CD4-positive, alpha-beta T cell treated with Interferon alpha-2 for 1 hour (primary cell): ENCODE results near the gene ZRANB3.
A peak's percentile ranks its signal among the peaks of the same experiment; 100 is the strongest.

Source experiments
- DNase-seq, 2 donors: peaks; one replicate each; pipeline ENCODE4 v3.0.0-alpha.2; 2020 to 2022

Gene ZRANB3

GRCh38 chr2:135238651-135239050 lies 292.4 kb downstream of the ZRANB3 start:
- no peak for DNase-seq

DNA sequence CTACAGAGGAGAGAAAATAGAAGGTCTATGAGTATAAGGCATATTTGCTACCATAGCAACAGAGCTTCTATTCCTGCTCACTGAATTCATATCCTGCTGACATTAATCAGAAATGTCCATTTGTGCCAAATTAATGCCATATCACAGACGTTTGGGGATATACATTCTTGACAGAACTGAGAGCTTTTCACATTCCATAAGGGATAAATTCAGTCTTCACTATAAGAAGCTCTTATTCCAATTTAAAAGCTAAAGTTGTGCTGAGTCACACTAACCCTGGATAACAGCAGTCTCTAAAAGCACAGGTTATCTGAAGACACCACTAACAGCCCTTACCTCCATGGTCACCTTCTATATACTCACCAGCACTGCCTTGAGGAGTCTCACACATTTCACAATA lies 300.9 kb downstream of the ZRANB3 start:
- no peak for DNase-seq

- DNase-seq: no peak
Measured at GRCh38 chr2:135227386-135227785, 303.6 kb downstream of the ZRANB3 start.

GRCh38 chr2:135226961-135227360 lies 304.1 kb downstream of the ZRANB3 start:
- no peak for DNase-seq

DNA sequence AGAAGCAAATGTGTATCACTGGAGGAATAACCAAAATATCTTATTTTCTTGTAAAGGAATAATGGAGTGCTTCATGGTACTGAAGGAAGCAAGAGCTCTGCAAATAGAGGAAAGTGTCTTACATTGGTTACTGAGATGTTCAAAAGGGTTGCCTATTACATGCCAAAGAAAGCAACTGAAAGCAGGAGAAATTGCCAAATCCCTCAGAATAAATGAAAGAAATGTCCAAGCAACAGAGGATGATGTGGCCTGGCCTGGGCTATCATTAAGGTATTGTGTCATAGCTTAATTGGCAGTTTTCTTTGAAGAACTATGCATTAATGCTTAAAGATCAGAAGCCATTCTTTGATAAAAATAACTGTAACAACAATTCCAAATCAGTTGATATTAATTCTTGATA lies 305.2 kb downstream of the ZRANB3 start:
- DNase-seq: no peak

DNA sequence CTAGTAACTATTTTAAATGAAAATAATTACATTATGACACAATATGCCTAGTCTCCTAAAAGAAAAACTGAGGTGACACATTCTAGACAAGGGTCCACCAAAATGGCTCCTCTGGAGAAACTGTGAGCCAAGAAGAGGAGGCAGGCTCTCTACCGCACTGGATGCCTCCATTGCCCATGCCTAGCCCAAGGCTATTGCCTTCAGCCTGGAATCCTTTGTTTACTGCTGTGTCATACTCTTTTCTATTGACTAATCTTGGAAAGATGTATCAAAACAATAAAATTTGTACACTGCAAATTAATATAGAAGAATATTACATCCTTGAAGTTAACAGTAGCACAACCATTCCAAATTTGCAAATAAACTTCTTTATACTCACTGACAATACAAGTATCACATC lies 311.8 kb downstream of the ZRANB3 start:
- no peak for DNase-seq

DNA sequence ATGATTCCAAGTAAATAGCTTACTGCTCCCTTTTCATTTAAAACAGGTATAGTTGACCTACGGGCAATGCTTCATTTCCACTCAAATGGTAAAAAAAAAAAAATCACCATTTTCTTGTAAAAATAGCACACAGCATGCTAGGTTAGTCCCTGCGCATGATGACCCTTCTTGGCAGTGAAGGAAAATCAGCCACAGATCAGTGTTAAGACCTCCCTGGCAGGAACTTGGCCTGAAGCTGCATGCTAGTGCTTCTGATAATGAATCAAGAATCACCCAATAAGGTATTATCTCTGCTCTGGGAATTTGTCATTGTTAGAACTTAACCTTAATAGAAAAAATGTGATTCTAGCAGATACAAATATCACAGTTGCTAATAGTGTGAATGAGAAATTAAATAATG lies 312.6 kb downstream of the ZRANB3 start:
- no peak for DNase-seq

DNA sequence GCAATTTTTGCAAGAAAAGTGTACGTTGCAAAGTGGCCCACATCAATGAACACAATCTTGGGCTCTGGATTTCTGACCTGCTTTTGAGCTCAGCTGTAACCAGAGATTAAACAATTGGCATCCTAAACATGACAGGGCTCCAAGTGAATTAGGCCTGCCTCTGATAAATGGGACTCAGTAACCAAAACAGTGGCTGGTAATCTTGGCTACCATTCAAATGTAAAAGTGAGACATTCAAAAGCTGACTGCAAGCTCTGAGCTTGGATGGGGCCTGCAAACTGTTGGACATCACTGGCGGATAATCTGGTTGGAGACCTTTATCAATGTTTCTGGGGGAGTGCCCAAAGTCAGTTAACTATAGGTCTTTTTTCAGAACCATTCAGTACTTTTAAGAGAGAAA lies 318.3 kb downstream of the ZRANB3 start:
- no peak for DNase-seq

- no peak for DNase-seq
Measured at GRCh38 chr2:135208016-135208415, 323.0 kb downstream of the ZRANB3 start.

GRCh38 chr2:135203944-135204343 lies 327.1 kb downstream of the ZRANB3 start:
- DNase-seq: no peak

DNA sequence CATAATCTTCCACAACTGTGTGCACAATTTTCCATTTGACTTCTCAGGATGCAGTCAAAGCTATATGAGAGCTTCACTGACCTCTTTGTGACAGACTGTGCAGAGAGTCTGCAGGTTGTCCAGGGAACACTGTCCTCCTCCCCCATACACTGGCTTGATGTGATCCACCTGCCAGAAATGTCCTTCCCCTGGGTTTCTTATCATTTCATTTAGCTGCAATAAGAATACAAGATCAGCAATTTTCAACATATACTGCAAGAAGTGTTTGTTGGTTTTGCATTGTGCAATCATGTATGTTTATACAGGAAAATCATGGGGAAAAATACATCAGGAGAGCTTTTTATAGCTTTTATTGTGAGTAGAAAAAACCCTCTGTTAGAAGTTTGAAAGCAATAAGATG lies 328.3 kb downstream of the ZRANB3 start:
- DNase-seq: no peak

GRCh38 chr2:135198481-135198880 lies 332.5 kb downstream of the ZRANB3 start:
- DNase-seq: no peak

- no peak for DNase-seq
Measured at GRCh38 chr2:135190799-135191198, 340.2 kb downstream of the ZRANB3 start.

- no peak for DNase-seq
Measured at GRCh38 chr2:135189148-135189547, 341.9 kb downstream of the ZRANB3 start.

GRCh38 chr2:135187270-135187669 lies 343.7 kb downstream of the ZRANB3 start:
- DNase-seq: no peak

DNA sequence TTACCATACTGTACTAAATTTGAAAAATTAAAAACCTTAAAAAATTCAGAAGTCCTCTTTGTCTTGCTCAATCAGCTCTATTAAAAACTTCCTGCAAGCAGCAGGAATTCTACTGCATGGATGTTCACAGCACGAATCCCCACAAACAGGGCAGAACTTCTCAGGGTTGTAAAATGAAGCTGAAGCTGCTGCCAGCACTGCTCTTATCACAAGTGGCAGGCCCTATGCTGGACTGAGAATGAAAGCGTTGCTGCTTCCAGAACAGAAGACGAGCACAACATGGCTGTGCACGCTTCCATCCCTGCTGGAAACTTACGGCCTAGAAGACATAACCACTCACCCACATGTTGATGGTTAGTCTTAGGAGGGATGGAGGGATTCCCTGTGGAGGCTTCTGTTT lies 345.0 kb downstream of the ZRANB3 start:
- no peak for DNase-seq

GRCh38 chr2:135183822-135184221 lies 347.2 kb downstream of the ZRANB3 start:
- no peak for DNase-seq

DNA sequence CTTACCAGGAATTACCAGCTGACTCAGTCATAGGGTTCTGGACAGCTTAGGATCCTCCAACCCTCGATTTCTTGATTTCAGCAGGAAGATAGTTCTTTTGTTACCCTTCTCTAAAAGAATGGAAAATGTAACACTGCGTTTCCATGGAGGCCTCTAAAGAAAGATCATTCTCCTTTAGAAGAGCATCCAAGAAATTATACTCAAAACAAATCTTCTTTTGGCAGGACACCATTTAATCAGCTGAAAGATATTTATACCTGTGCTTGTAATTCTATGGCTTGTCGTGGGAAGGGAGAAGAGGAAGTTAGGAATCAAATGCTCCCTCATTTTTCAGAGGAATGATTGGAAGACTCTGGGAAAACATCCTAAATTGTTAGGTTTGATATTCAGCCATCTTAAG lies 348.4 kb downstream of the ZRANB3 start:
- DNase-seq: no peak

- DNase-seq: no peak
Measured at GRCh38 chr2:135182190-135182589, 348.8 kb downstream of the ZRANB3 start.

DNA sequence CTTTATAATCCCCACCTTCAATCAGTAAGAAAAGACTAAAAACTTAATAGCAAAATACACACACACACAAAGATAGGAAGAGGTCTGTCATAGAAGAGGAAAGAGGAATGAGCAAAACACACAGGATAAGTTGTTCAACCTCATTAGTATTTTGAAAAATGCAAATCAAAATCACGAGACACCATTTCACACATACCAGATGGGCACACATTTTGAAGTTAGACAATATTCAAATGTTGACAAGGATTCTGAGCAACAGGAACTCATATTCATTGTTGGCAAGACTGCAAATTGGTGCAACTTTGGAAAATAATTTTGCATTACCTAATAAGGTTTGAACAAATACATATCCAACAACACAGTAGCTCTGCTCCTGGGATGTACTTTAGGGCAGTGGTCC lies 351.3 kb downstream of the ZRANB3 start:
- DNase-seq: no peak

- DNase-seq: no peak
Measured at GRCh38 chr2:135175177-135175576, 355.8 kb downstream of the ZRANB3 start.

DNA sequence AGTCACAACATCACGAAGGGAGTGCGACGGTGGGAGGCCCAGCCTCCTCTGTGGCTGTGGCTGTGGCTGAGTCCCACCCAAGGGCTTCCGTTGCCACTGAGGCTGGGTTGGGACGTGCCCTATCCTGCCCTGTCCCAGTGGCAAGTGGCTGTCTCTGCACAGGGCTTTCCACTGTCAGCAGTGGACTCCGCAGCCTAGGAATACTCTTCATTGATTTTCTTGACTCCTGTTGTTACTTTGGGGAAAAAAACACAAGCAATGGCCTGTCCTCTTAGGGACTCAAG lies 356.3 kb downstream of the ZRANB3 start:
- no peak for DNase-seq

- DNase-seq: no peak
Measured at GRCh38 chr2:135174049-135174809, 356.8 kb downstream of the ZRANB3 start.

DNA sequence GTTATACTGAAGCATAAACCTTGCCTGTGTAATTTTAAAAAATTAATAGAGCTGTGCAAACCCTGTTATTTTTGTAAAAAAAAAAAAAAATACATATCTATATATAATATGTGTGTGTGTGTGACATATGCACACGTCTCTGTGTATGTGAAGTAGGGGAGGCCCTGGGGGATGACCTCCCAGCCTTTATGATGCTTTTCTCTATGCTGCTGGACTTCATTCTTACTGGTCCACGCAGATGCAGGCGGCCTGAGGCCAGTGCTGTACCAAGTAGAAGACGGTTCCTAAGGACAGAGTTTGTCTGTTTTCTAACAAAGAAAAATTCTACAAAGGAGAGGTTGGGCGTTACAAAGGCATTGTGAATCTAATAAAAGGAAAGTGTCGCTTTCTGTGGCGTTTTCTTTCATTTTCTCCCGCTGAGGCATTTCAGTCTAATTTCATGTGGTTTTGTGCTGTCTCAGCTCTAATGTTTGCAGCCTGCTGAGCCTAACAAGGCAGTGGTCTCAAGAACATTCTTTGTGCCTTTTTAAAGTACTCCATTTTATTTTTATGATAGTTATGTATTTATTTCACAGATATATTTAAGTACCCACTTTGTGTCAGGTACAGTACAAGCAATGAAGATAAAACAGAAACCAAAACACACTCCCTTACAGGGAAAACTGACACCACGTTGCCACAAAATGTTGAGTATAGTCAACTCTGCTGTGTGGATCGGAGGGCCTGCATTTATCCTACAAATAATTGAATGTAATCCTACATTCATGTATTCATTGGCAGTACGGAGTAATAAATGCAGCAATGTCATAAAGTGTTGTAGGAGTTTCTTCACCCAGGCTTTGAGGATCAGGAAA lies 360.9 kb downstream of the ZRANB3 start:
- peak in 1 of 2 donors; percentile 3 for DNase-seq
